CD4-positive, CD25-positive, alpha-beta regulatory T cell (primary cell): ENCODE data around the gene BMI1. TPM values are rescaled to one million over a fixed set of nuclear protein-coding genes. Genes with fewer than 3 reads are reported as not detected.

Source experiments
- ATAC-seq, 2 donors: fragments of 150-1000 bp; cut with Tn5 transposase; one replicate each; pipeline ENCODE4 v1.10.0; 2021; ENCODE audit warnings: low read depth in 2 of 2, moderate number of reproducible peaks in 2 of 2, moderate library complexity in 1 of 2
- DNase-seq, 3 donors: peaks; one replicate each; pipeline versions ENCODE4 v3.0.0 to v3.0.0-alpha.2; 2012 to 2022; ENCODE audit warnings: mixed read lengths in 1 of 3
- H3K27ac ChIP-seq: one replicate; pipeline ENCODE4 v1.7.0; 2013; ENCODE audit warnings: mild to moderate bottlenecking, low read length; ENCODE audit not compliant: insufficient read depth, poor library complexity, severe bottlenecking
- H3K27me3 ChIP-seq: one replicate; pipeline ENCODE4 v1.7.0; 2013; ENCODE audit warnings: low read length; ENCODE audit not compliant: control insufficient read depth, insufficient read depth
- H3K36me3 ChIP-seq: one replicate; pipeline ENCODE4 v1.7.0; 2013; ENCODE audit warnings: mild to moderate bottlenecking, low read length, moderate library complexity; ENCODE audit not compliant: control insufficient read depth, insufficient read depth
- H3K4me1 ChIP-seq: 2 replicates; pipeline ENCODE4 v1.7.0; 2013; ENCODE audit warnings: mild to moderate bottlenecking, low read length; ENCODE audit not compliant: insufficient read depth, control insufficient read depth, poor library complexity, severe bottlenecking
- H3K4me3 ChIP-seq: one replicate; pipeline ENCODE4 v1.7.0; 2013; ENCODE audit warnings: low read depth, mild to moderate bottlenecking, low read length, moderate library complexity
- H3K9me3 ChIP-seq, 2 experiments: 1 replicate in 1 of 2; 2 replicates in 1 of 2; pipeline ENCODE4 v1.7.0; 2013; ENCODE audit warnings: low read length in 2 of 2, mild to moderate bottlenecking in 1 of 2, moderate library complexity in 1 of 2; ENCODE audit not compliant: control insufficient read depth in 2 of 2
- H3K27ac Mint-ChIP-seq, 3 donors: one replicate each; pipeline ENCODE4 v1.8.0; 2020 to 2022; ENCODE audit warnings: mild to moderate bottlenecking in 3 of 3, mixed read lengths in 3 of 3, moderate library complexity in 2 of 3
- H3K27me3 Mint-ChIP-seq: one replicate; pipeline ENCODE4 v1.8.0; 2022; ENCODE audit warnings: mild to moderate bottlenecking, mixed read lengths
- H3K36me3 Mint-ChIP-seq: one replicate; pipeline ENCODE4 v1.8.0; 2020; ENCODE audit warnings: mixed read lengths
- H3K4me1 Mint-ChIP-seq, 4 donors: one replicate each; pipeline ENCODE4 v1.8.0; 2020 to 2022; ENCODE audit warnings: mixed read lengths in 4 of 4, mild to moderate bottlenecking in 1 of 4
- H3K4me3 Mint-ChIP-seq, 4 donors: one replicate each; pipeline ENCODE4 v1.8.0; 2020 to 2022; ENCODE audit warnings: mild to moderate bottlenecking in 4 of 4, mixed read lengths in 4 of 4, moderate library complexity in 3 of 4
- H3K9me3 Mint-ChIP-seq, 7 donors: one replicate each; pipeline ENCODE4 v1.8.0; 2020 to 2022; ENCODE audit warnings: mixed read lengths in 7 of 7, mild to moderate bottlenecking in 3 of 7, moderate library complexity in 2 of 7
- polyA plus RNA-seq, 4 donors: library from polyadenylated mRNA; unstranded; fragments of 300-500 nt; fragmentation: Illumina TruSeq; gene quantifications; one replicate each; pipeline ENCODE4 v1.2.3, GENCODE V29; 2021
- total RNA-seq: library from RNA; stranded (reverse); gene quantifications from one replicate; pipeline ENCODE4 v1.2.3, GENCODE V29; 2022

BMI1 gene
- total and polyA plus RNA-seq, 5 donors from 2014 or later, result 27.0 to 35.3 (median 33.5) TPM

- peak overlapping the region; percentile 92 to 98 (median 94) for H3K4me3 Mint-ChIP-seq
- peak overlapping the region; percentile 95 to 99 (median 96) for H3K27ac Mint-ChIP-seq
- no peaks in the 10 kb centered on the region for H3K9me3 ChIP-seq
- peaks cover 19% of the 10 kb centered on the region for H3K4me1 ChIP-seq
- H3K36me3 Mint-ChIP-seq, result peaks cover 4% of the 10 kb centered on the region
- peaks cover 25 to 44% (median 34%) of the 10 kb centered on the region in 4 donors for H3K4me1 Mint-ChIP-seq
- H3K9me3 Mint-ChIP-seq, result peaks cover 0 to 3% (median 0%) of the 10 kb centered on the region in 7 donors
- peaks cover 4% of the 10 kb centered on the region for H3K27me3 ChIP-seq
- DNase-seq, result peak in 1 of 3 donors; percentile 36
- H3K4me3 ChIP-seq, result peak overlapping the region; percentile 92
- H3K27me3 Mint-ChIP-seq, result peaks cover 17% of the 10 kb centered on the region
- peak in 1 of 2 donors; percentile 3 for ATAC-seq
- peak overlapping the region; percentile 82 for H3K27ac ChIP-seq
- H3K36me3 ChIP-seq, result no peaks in the 10 kb centered on the region
Measured at GRCh38 chr10:22315455-22316285, 5.2 kb upstream of the BMI1 start.

- Histone ChIP-seq H3K9me3 (no peaks in the 10 kb centered on the region), H3K4me1 (peaks cover 19% of the 10 kb centered on the region), H3K36me3 (no peaks in the 10 kb centered on the region), H3K27me3 (peaks cover 4% of the 10 kb centered on the region), H3K27ac (peak within 1 kb of the TSS; percentile 82), H3K4me3 (peak within 1 kb of the TSS; percentile 94)
- Mint-ChIP-seq H3K36me3 (peaks cover 4% of the 10 kb centered on the region), H3K27ac (peak within 1 kb of the TSS; percentile 95 to 99 (median 96)), H3K4me3 (peak within 1 kb of the TSS; percentile 92 to 98 (median 96)), H3K9me3 (peaks cover 0 to 3% (median 0%) of the 10 kb centered on the region in 7 donors), H3K27me3 (peaks cover 17% of the 10 kb centered on the region), H3K4me1 (peaks cover 25 to 44% (median 34%) of the 10 kb centered on the region in 4 donors)
- ATAC-seq (peak; percentile 76 to 78), DNase-seq (peak; percentile 73 to 90 (median 81))
Measured at GRCh38 chr10:22316286-22317075, 4.4 kb upstream of the BMI1 start, which contains the start of gene COMMD3. Gene COMMD3, plus strand, starts transcription at chr10:22316388. Its CDS starts 30 bp downstream, at chr10:22316418.

- Mint-ChIP-seq H3K27me3 (peaks cover 18% of the 10 kb centered on the region), H3K9me3 (peaks cover 0 to 3% (median 0%) of the 10 kb centered on the region in 7 donors), H3K27ac (peak overlapping the region; percentile 89 to 95 (median 92)), H3K4me1 (peaks cover 25 to 44% (median 34%) of the 10 kb centered on the region in 4 donors), H3K4me3 (peak overlapping the region; percentile 88 to 97 (median 92)), H3K36me3 (peaks cover 4% of the 10 kb centered on the region)
- Histone ChIP-seq H3K27ac (peak overlapping the region; percentile 82), H3K4me1 (peaks cover 20% of the 10 kb centered on the region), H3K4me3 (peak overlapping the region; percentile 94), H3K36me3 (no peaks in the 10 kb centered on the region), H3K9me3 (no peaks in the 10 kb centered on the region), H3K27me3 (peaks cover 4% of the 10 kb centered on the region)
- no peak for DNase-seq
- no peak for ATAC-seq
Measured at GRCh38 chr10:22317076-22317370, 3.9 kb upstream of the BMI1 start.

GRCh38 chr10:22317771-22318565 is 2.9 kb upstream of the BMI1 start:
- H3K36me3 ChIP-seq, result no peaks in the 10 kb centered on the region
- H3K27ac Mint-ChIP-seq, result no peak overlapping the region
- H3K27me3 Mint-ChIP-seq, result peaks cover 28% of the 10 kb centered on the region
- peaks cover 0 to 3% (median 0%) of the 10 kb centered on the region in 7 donors for H3K9me3 Mint-ChIP-seq
- H3K4me3 ChIP-seq, result peak overlapping the region; percentile 94
- H3K4me1 ChIP-seq, result peaks cover 29% of the 10 kb centered on the region
- H3K36me3 Mint-ChIP-seq, result peaks cover 4% of the 10 kb centered on the region
- H3K4me3 Mint-ChIP-seq, result peak overlapping the region; percentile 63 to 97 (median 90)
- no peak for DNase-seq
- no peak for ATAC-seq
- H3K9me3 ChIP-seq, result no peaks in the 10 kb centered on the region
- H3K4me1 Mint-ChIP-seq, result peaks cover 30 to 52% (median 42%) of the 10 kb centered on the region in 4 donors
- H3K27me3 ChIP-seq, result peaks cover 11% of the 10 kb centered on the region
- no peak overlapping the region for H3K27ac ChIP-seq

- H3K36me3 Mint-ChIP-seq, result peaks cover 4% of the 10 kb centered on the region
- H3K4me1 Mint-ChIP-seq, result peaks cover 36 to 60% (median 50%) of the 10 kb centered on the region in 4 donors
- peak overlapping the region; percentile 4 for H3K4me3 ChIP-seq
- peaks cover 15% of the 10 kb centered on the region for H3K27me3 ChIP-seq
- peak overlapping the region in 3 of 4 donors; percentile 63 to 98 (median 97) for H3K4me3 Mint-ChIP-seq
- H3K9me3 Mint-ChIP-seq, result peaks cover 0 to 3% (median 0%) of the 10 kb centered on the region in 7 donors
- H3K9me3 ChIP-seq, result no peaks in the 10 kb centered on the region
- ATAC-seq (no peak), DNase-seq (no peak)
- no peak overlapping the region for H3K27ac ChIP-seq
- H3K27me3 Mint-ChIP-seq, result peaks cover 33% of the 10 kb centered on the region
- H3K4me1 ChIP-seq, result peaks cover 35% of the 10 kb centered on the region
- no peak overlapping the region for H3K27ac Mint-ChIP-seq
- no peaks in the 10 kb centered on the region for H3K36me3 ChIP-seq
Measured at GRCh38 chr10:22318772-22319171, 2.1 kb upstream of the BMI1 start.

- H3K27me3 Mint-ChIP-seq, result peaks cover 40% of the 10 kb centered on the region
- peak overlapping the region; percentile 91 to 98 (median 95) for H3K4me3 Mint-ChIP-seq
- peak overlapping the region; percentile 34 for H3K27ac ChIP-seq
- H3K9me3 Mint-ChIP-seq, result peaks cover 0 to 3% (median 0%) of the 10 kb centered on the region in 7 donors
- DNase-seq (no peak), ATAC-seq (no peak)
- no peaks in the 10 kb centered on the region for H3K9me3 ChIP-seq
- peaks cover 42% of the 10 kb centered on the region for H3K4me1 ChIP-seq
- H3K4me3 ChIP-seq, result peak overlapping the region; percentile 91
- H3K27me3 ChIP-seq, result peaks cover 19% of the 10 kb centered on the region
- H3K4me1 Mint-ChIP-seq, result peaks cover 44 to 68% (median 57%) of the 10 kb centered on the region in 4 donors
- H3K36me3 ChIP-seq, result no peaks in the 10 kb centered on the region
- peaks cover 4% of the 10 kb centered on the region for H3K36me3 Mint-ChIP-seq
- peak overlapping the region; percentile 91 to 98 (median 95) for H3K27ac Mint-ChIP-seq
Measured at GRCh38 chr10:22319547-22319979, 1.3 kb upstream of the BMI1 start.
